Activated T-cell treated with anti-CD3 and anti-CD28 coated beads, Interleukin-2, amount 50 U/mL, for 24 hours (primary cell): ENCODE results near the gene IRF1.
"Not testable (repeated sequence)": the region's sequence is repeated elsewhere in the genome, so short reads cannot be mapped to it uniquely, and the experiment has no call there.

Experiments used
- DNase-seq: peaks from one replicate; pipeline ENCODE4 v3.0.0-alpha.2; 2020
- H3K27ac Mint-ChIP-seq: 2 replicates; pipeline ENCODE4 v1.8.0; 2020; ENCODE audit warnings: mild to moderate bottlenecking, mixed read lengths
- H3K27me3 Mint-ChIP-seq: 2 replicates; pipeline ENCODE4 v1.8.0; 2020; ENCODE audit warnings: mixed read lengths
- H3K36me3 Mint-ChIP-seq: 2 replicates; pipeline ENCODE4 v1.8.0; 2020; ENCODE audit warnings: low read depth, mixed read lengths
- H3K4me1 Mint-ChIP-seq: 2 replicates; pipeline ENCODE4 v1.8.0; 2020; ENCODE audit warnings: low read depth, mixed read lengths
- H3K4me3 Mint-ChIP-seq: 2 replicates; pipeline ENCODE4 v1.8.0; 2020; ENCODE audit warnings: mild to moderate bottlenecking, moderate library complexity, mixed read lengths
- H3K9me3 Mint-ChIP-seq: 2 replicates; pipeline ENCODE4 v1.8.0; 2020; ENCODE audit warnings: mixed read lengths

The IRF1 gene

DNA sequence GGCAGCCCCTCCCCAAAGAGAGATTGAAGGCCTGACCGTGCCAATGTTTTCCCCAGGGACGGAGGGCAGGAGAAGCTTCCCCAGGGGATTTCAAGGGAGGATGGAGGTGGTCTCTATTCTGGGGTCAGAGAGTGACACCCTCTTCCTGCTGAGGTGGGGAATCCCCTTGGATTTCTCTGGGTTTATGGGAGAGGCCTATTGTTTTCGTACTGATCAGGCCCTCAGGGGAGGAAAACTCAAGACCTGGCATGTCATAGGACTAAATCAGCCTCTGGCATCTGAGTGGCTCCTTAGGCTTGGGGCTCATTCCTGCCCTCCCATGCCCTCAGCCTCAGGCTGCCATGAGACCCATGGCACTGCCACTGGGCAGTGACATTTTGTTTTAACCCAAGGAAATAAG, 44.6 kb downstream of the IRF1 start:
- peaks cover 74% of the 10 kb centered on the region for H3K4me1 Mint-ChIP-seq
- no peaks in the 10 kb centered on the region for H3K9me3 Mint-ChIP-seq

DNA sequence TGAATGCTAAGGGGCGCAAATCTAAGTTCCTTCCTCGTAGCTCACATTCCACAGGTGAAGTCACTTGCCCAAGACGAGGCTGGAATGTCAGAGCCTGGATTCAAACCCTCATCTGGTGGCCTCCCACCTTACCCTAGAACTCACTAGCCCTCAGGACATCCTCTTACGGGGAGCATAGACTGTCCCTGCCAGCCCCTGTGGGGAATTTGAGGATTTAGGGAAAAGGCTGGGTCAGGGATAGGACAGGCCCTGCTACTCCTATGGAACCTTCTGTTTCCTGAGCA, 45.0 kb downstream of the IRF1 start:
- no peaks in the 10 kb centered on the region for H3K27me3 Mint-ChIP-seq
- no peaks in the 10 kb centered on the region for H3K9me3 Mint-ChIP-seq
- peaks cover 78% of the 10 kb centered on the region for H3K4me1 Mint-ChIP-seq
- H3K4me3 Mint-ChIP-seq, result no peak overlapping the region
- no peak for DNase-seq
- H3K27ac Mint-ChIP-seq, result no peak overlapping the region
- peaks cover 59% of the 10 kb centered on the region for H3K36me3 Mint-ChIP-seq

More for the DNA sequence above, 44.6 kb downstream of the IRF1 start:
- Mint-ChIP-seq H3K36me3 (peaks cover 58% of the 10 kb centered on the region), H3K27me3 (no peaks in the 10 kb centered on the region), H3K27ac (no peak overlapping the region), H3K4me3 (no peak overlapping the region)
- DNase-seq, result peak; percentile 12

DNA sequence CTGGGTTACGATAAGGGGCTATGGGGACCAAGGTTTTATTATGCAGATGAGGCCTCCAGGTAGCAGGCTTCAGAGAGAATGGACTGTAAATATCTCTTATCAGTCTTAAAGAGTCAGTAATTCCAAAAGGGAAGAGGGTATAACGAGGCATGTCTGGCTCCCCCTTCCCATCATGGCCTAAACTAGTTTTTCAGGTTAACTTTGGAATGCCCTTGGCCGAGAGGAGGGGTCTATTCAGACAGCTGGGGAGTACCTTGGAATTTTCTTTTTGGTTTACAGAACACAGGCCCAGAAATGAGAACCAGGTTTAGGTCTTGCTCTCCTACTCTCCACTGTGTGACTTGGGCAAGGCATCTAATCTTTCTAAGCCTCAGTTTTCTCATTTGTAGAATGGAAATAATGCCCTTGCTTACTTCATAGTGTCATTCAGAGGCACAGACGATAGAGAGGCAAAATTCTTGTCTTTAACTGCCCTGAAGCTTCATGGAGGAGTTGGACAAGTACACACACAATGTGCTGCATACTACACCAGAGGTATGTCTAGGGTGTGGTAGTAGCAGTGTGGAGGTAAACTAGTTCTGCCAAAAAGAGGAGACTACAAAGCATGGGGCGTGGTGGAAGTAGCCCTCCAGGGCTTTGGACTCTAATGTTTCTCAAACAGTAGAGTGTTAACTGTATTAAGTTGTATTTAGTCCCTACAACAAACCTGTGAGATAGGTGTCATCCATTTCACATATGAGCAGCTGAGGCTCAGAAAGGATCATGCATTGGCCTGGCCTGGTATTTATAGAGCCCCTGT, 45.5 kb downstream of the IRF1 start:
- H3K36me3 Mint-ChIP-seq, result peaks cover 60% of the 10 kb centered on the region
- DNase-seq, result peak; percentile 6
- no peaks in the 10 kb centered on the region for H3K9me3 Mint-ChIP-seq
- no peaks in the 10 kb centered on the region for H3K27me3 Mint-ChIP-seq
- H3K4me1 Mint-ChIP-seq, result peaks cover 82% of the 10 kb centered on the region
- peak overlapping the region; percentile 39 for H3K27ac Mint-ChIP-seq
- no peak overlapping the region for H3K4me3 Mint-ChIP-seq

DNA sequence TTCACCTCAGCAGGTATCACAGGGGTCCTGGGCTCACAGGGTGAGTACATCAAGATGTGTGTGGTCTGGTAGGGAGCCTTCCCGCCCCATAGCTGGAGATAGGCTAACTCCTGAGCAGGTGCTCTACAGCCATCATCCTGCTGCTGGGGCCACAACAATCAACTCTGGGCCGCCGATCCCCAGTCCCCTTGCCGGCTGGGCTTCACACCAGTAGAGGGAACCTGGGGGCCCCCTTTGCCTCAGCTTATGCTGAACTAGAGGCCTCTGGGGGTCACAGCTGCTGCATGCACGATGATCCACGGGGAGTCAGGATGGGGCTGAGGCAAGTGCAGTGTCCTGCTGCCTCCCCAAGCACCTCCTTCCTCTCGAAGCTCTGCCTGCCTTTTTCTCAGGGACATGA, 46.5 kb downstream of the IRF1 start:
- H3K9me3 Mint-ChIP-seq, result no peaks in the 10 kb centered on the region

DNA sequence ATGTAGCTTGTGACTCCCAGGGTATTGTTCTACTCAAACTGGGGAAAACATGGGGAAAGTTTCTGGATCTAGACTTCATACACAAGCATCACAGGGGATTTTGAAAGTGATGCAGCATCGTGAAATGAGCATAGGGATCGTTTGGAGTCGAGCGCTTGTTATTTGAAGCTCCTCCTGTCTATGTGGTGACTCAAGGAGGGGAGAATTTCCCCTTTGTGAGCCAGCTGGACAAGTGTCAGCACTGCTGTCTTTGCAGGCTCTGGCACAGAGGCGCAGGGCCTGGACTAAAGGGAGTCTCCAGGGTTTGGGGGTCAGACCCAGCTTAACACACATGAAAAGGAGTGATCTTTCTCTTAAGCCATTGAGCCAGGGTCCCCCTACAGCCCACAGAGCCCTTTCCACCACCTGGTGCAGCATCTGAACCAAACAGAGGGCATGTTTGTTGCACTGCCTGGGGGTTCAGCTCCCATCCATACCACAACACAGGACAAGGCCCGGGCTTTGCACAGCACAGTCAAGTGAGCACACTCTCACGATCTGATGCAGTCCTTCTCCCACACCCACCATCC, 51.0 kb downstream of the IRF1 start:
- peaks cover 45% of the 10 kb centered on the region for H3K36me3 Mint-ChIP-seq
- H3K4me3 Mint-ChIP-seq, result no peak overlapping the region
- no peaks in the 10 kb centered on the region for H3K9me3 Mint-ChIP-seq
- DNase-seq, result peak; percentile 37
- H3K4me1 Mint-ChIP-seq, result peaks cover 92% of the 10 kb centered on the region
- H3K27ac Mint-ChIP-seq, result peak overlapping the region; percentile 86
- no peaks in the 10 kb centered on the region for H3K27me3 Mint-ChIP-seq

More for the DNA sequence above, 46.5 kb downstream of the IRF1 start:
- Mint-ChIP-seq H3K4me1 (peaks cover 91% of the 10 kb centered on the region), H3K4me3 (no peak overlapping the region), H3K27me3 (no peaks in the 10 kb centered on the region), H3K27ac (no peak overlapping the region), H3K36me3 (peaks cover 57% of the 10 kb centered on the region)
- peak; percentile 24 for DNase-seq

DNA sequence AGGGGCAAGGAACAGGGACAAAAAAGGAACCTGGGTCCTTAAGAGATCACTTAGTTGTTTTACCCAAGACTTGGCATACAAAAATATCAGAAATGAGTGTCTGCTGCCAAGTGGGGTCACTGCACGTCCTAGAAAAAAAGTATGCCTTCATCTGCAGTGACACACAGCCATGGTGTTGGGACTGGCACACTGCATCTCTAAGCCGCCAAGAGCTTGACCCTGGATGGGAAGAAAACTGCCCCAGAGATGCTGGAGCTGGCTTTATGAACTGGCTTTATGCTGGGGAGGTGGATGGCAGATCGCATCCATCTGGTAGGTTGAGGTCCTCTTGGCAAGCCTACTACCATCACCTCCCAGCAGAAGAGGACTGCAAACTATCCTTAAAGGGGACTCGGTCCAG, 51.7 kb downstream of the IRF1 start:
- Mint-ChIP-seq H3K4me3 (no peak overlapping the region), H3K9me3 (no peaks in the 10 kb centered on the region), H3K27me3 (no peaks in the 10 kb centered on the region), H3K36me3 (peaks cover 46% of the 10 kb centered on the region), H3K27ac (peak overlapping the region; percentile 86), H3K4me1 (peaks cover 92% of the 10 kb centered on the region)
- DNase-seq, result peak; percentile 33

DNA sequence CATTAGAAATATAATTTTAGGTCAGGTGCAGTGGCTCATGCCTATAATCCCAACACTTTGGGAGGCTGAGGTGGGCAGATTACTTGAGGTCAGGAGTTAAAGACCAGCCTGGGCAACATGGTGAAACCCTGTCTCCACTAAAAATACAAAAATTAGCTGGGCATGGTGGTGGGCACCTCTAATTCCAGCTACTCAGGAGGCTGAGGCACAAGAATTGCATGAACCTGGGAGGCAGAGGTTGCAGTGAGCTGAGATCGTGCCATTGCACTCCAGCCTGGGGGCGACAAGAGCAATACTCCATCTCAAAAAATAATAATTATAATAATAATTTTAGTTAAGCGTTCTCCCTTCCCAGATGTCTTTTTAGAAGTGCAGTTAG, 52.3 kb downstream of the IRF1 start:
- H3K9me3 Mint-ChIP-seq, H3K27me3 Mint-ChIP-seq: not testable (repeated sequence)
- Mint-ChIP-seq H3K4me1 (peaks cover 88% of the 10 kb centered on the region), H3K36me3 (peaks cover 46% of the 10 kb centered on the region), H3K4me3 (peak overlapping the region; percentile 25), H3K27ac (peak overlapping the region; percentile 88)
- peak; percentile 12 for DNase-seq

DNA sequence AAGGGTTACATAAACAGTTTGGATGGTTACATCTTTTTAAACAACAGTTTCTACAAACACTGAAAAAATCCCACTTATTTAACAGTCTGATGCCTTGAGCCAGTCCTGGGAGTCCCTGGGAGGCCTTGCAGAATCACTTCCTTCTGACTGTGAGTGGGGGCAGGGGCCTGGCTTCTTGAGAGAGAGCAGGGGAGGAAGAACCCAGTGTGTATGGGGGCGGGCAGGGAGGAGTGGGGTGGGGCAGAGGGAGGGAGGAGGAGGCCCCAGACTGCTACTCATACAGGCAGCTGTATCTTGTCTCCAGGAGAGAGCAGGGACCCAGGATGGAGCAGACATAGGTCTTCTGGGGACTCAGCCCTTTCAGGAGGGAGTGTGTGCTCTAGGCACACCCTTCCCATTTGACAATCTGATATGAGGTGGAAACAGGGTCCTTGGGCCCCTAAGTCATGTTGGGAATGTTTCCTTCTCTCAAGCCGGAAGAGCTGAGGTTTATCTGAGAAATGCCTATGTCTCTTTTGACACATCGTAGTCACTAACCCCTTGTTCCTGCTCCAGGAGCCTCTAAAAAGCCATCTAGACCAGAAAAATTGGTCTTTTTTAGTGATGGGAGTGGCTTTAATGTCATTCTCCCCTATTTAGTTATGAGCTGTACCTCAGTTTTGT, 52.8 kb downstream of the IRF1 start:
- Mint-ChIP-seq H3K27me3 (no peaks in the 10 kb centered on the region), H3K27ac (peak overlapping the region; percentile 88), H3K9me3 (no peaks in the 10 kb centered on the region), H3K4me1 (peaks cover 88% of the 10 kb centered on the region), H3K4me3 (peak overlapping the region; percentile 25), H3K36me3 (peaks cover 48% of the 10 kb centered on the region)
- peak; percentile 68 for DNase-seq

DNA sequence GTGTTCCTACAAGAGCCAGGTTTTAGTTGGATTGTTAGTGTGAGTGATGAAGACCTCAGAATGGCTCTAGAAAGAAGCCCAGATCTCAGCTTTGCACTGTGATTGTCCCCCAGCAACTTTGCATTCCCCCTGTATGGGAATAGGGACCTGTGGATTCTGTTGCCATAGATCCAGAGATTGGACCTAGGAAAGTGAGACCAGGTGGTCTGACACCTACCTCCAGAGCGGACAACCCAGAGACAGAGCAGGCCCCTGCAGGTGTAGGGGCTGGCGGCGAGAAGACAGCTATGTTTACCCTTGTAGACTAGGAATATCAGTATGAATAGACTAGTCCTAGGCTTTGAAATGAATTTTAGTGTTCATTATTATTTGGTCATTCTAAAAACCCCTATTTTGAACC, 53.6 kb downstream of the IRF1 start:
- DNase-seq, result peak; percentile 17
- Mint-ChIP-seq H3K9me3 (no peaks in the 10 kb centered on the region), H3K27ac (peak overlapping the region; percentile 88), H3K27me3 (no peaks in the 10 kb centered on the region), H3K4me3 (no peak overlapping the region), H3K36me3 (peaks cover 51% of the 10 kb centered on the region), H3K4me1 (peaks cover 88% of the 10 kb centered on the region)

DNA sequence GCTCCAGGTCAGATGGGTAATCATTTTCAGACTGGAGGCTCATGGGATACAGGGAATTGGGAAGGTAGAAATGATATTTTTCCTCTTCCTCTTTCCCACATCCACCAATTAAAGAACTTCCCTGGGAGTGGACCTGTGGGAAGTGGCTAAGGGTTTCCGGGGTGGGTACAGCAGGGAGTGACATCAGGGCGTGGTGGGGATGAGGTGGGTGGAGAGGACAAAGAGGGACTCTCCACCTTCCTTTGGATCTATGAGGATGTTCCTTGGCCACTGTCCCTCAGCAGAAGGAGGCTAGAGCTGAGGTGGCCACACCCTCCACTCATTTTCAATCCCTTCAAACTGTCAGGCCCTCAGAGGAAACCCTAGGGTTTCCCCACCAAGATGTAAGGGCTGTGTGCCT, 54.7 kb downstream of the IRF1 start:
- no peaks in the 10 kb centered on the region for H3K9me3 Mint-ChIP-seq
- no peaks in the 10 kb centered on the region for H3K27me3 Mint-ChIP-seq
- H3K27ac Mint-ChIP-seq, result peak overlapping the region; percentile 80
- peaks cover 56% of the 10 kb centered on the region for H3K36me3 Mint-ChIP-seq
- peak; percentile 26 for DNase-seq
- peaks cover 90% of the 10 kb centered on the region for H3K4me1 Mint-ChIP-seq
- no peak overlapping the region for H3K4me3 Mint-ChIP-seq

DNA sequence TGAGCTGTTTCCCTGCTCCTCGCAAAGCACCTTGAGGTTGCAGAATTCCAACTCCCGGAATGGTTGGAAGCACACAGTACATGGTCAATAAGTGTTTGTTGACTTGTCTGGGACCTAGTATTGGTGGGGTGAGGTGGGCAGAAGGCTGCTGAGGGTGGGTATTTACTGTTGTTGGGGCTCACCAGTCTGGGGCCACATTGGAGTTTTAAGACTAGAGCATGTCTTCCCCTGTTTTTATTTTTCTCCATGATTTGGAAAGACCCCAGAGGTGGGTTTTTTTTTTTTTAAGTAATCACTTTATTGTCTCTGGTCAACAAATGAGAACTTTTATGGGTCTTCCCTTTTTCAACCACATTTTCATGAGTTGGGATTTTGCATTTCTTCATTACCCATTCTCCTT, 55.1 kb downstream of the IRF1 start:
- H3K27ac Mint-ChIP-seq, result peak overlapping the region; percentile 80
- peaks cover 90% of the 10 kb centered on the region for H3K4me1 Mint-ChIP-seq
- no peak overlapping the region for H3K4me3 Mint-ChIP-seq
- H3K9me3 Mint-ChIP-seq, result no peaks in the 10 kb centered on the region
- peak; percentile 6 for DNase-seq
- peaks cover 56% of the 10 kb centered on the region for H3K36me3 Mint-ChIP-seq
- H3K27me3 Mint-ChIP-seq, result no peaks in the 10 kb centered on the region

DNA sequence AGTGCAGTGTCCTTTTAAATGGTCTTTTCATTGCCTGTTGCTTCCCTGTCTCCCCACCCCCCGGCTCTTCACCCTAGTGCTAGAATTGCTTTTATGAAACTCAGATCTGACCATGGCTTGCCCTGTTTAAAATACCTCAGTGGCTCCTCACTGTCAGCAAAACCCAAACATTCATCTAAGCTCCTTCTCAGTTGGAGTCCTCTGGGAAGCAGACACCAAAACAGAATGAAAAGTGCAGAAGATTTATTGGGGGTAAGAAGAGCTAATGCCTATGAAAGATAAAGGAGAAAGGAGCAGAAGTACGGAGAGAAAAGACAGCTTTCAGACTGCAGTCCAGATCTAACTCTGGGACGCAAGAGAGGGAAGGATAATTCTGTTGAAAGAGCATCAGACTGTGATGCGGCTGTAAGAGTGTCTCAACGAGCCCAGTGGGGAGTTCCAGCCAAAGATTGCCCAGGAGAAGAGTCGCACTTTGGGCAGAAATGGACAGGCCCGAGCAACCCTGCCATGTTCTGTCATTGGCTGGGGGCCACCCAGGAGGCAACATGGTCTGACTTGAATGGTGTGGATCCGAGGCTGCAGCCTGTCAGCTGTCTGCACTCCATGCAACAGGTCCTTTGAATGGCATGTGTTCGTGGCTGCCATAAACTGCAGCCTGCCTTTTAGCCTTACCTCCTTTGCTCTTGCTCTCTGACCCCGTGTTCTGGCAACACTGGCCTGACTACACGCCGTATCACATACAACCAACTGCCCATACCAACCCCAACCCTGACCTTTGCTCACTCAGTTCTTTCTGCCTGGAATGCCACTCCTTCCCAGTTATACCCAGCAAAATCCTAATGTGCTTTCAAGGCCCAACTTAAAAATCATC, 55.9 kb downstream of the IRF1 start:
- H3K9me3 Mint-ChIP-seq, result no peaks in the 10 kb centered on the region
- peak; percentile 25 for DNase-seq
- H3K27me3 Mint-ChIP-seq, result no peaks in the 10 kb centered on the region
- peaks cover 90% of the 10 kb centered on the region for H3K4me1 Mint-ChIP-seq
- no peak overlapping the region for H3K4me3 Mint-ChIP-seq
- H3K36me3 Mint-ChIP-seq, result peaks cover 57% of the 10 kb centered on the region
- peak overlapping the region; percentile 30 for H3K27ac Mint-ChIP-seq

DNA sequence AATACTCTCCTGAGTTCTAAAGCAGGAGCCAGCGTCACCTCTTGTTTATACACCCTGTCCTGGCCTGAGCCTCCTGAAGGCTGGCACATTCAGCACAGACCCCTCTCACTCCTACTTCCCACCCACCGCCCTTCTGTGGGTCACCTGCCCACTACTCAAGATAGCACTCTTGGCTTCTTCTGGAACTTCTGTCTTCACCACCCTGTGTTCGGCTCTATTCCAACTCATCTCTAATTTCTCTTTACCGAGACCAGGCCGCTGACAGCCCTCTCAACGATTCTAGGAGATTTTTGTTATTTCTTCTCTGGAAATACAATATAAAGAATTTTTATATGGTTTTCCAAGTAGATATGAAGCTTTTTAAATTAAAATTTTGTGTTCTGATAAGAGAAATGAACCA, 57.4 kb downstream of the IRF1 start:
- Mint-ChIP-seq H3K36me3 (peaks cover 62% of the 10 kb centered on the region), H3K9me3 (no peaks in the 10 kb centered on the region), H3K27me3 (no peaks in the 10 kb centered on the region), H3K4me1 (peaks cover 91% of the 10 kb centered on the region), H3K4me3 (no peak overlapping the region), H3K27ac (peak overlapping the region; percentile 99)
- peak; percentile 15 for DNase-seq

DNA sequence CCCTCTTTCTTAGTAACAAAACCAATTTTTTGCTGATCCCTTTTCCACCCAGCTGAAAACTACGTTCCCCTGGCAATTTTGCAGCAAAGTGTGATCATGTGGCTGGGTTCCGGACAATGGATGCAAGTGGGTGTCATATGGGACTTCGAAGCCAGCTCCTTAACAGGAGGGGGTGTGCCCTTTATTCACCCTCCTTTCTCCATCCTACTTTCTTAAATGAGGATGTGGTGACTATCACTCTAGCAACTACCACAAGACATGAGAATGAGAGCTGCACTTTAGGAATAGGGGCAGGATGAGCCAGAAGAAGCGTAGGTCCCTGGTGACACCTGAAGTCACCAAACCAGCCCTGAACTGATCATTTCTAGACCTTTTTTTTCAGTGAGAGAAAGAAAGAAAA, 58.9 kb downstream of the IRF1 start:
- DNase-seq, result peak; percentile 25
- Mint-ChIP-seq H3K9me3 (no peaks in the 10 kb centered on the region), H3K27ac (peak overlapping the region; percentile 99), H3K36me3 (peaks cover 62% of the 10 kb centered on the region), H3K4me1 (peaks cover 91% of the 10 kb centered on the region), H3K27me3 (no peaks in the 10 kb centered on the region), H3K4me3 (no peak overlapping the region)
